ENCODE data around the gene NFIA.

DNA sequence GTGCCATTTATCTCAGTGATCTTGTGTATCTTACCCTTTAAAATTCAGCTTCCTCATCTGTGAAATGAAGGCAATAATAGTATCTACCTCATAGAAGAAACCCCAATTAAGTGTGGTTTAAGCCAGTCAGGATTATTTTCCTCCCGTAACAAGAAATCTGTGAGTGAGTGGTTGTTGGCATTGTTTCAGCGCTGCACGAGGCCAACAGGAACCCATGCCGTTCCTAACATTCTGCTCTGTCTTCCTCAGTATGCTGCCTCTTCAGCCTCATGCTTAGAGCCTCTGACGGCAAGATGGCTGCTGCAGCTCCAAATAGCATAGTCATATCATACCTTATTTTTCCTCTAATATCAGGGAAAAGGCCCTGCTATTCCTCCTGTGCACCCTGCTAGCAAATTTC lies 352.9 kb downstream of the NFIA start:
- no peak for TF ChIP-seq POLR2AphosphoS2 (IDR thresholded peaks at IDR 0.05; ENCODE audit: low read depth, low read length)
- TF ChIP-seq, protein P1, sequence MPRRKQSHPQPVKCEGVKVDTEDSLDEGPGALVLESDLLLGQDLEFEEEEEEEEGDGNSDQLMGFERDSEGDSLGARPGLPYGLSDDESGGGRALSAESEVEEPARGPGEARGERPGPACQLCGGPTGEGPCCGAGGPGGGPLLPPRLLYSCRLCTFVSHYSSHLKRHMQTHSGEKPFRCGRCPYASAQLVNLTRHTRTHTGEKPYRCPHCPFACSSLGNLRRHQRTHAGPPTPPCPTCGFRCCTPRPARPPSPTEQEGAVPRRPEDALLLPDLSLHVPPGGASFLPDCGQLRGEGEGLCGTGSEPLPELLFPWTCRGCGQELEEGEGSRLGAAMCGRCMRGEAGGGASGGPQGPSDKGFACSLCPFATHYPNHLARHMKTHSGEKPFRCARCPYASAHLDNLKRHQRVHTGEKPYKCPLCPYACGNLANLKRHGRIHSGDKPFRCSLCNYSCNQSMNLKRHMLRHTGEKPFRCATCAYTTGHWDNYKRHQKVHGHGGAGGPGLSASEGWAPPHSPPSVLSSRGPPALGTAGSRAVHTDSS (CRISPR knock-in tag; conservative IDR thresholded peaks at IDR 0.05), result no peak
- TF ChIP-seq, protein P2, sequence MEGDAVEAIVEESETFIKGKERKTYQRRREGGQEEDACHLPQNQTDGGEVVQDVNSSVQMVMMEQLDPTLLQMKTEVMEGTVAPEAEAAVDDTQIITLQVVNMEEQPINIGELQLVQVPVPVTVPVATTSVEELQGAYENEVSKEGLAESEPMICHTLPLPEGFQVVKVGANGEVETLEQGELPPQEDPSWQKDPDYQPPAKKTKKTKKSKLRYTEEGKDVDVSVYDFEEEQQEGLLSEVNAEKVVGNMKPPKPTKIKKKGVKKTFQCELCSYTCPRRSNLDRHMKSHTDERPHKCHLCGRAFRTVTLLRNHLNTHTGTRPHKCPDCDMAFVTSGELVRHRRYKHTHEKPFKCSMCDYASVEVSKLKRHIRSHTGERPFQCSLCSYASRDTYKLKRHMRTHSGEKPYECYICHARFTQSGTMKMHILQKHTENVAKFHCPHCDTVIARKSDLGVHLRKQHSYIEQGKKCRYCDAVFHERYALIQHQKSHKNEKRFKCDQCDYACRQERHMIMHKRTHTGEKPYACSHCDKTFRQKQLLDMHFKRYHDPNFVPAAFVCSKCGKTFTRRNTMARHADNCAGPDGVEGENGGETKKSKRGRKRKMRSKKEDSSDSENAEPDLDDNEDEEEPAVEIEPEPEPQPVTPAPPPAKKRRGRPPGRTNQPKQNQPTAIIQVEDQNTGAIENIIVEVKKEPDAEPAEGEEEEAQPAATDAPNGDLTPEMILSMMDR (CRISPR knock-in tag; IDR thresholded peaks at IDR 0.05), result no peak
- TF ChIP-seq TAF1 (CRISPR knock-in tag; IDR thresholded peaks at IDR 0.05), result no peak
- TF ChIP-seq, protein P3, sequence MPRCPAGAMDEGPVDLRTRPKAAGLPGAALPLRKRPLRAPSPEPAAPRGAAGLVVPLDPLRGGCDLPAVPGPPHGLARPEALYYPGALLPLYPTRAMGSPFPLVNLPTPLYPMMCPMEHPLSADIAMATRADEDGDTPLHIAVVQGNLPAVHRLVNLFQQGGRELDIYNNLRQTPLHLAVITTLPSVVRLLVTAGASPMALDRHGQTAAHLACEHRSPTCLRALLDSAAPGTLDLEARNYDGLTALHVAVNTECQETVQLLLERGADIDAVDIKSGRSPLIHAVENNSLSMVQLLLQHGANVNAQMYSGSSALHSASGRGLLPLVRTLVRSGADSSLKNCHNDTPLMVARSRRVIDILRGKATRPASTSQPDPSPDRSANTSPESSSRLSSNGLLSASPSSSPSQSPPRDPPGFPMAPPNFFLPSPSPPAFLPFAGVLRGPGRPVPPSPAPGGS (CRISPR knock-in tag; IDR thresholded peaks at IDR 0.05), result no peak
- no peak for TF ChIP-seq ZNF24 (IDR thresholded peaks at IDR 0.05)
- no peak for TF ChIP-seq ZNF296 (CRISPR knock-in tag; conservative IDR thresholded peaks at IDR 0.05)
- no peak for TF ChIP-seq SUZ12 (IDR thresholded peaks at IDR 0.05; ENCODE audit: low read depth, low read length)
- TF ChIP-seq TCF12 (IDR thresholded peaks at IDR 0.05), result no peak
- TF ChIP-seq TCF12 (CRISPR knock-in tag; IDR thresholded peaks at IDR 0.05), result no peak
